HG03378 (cell line): ENCODE measurements around the gene SPP2.

ENCODE experiments used
- ATAC-seq: cut with Tn5 transposase; IDR thresholded peaks from one replicate; pipeline ENCODE4 v1.9.1; 2021; ENCODE audit warnings: mild to moderate bottlenecking, moderate library complexity; ENCODE audit not compliant: unreplicated experiment

SPP2 gene

DNA sequence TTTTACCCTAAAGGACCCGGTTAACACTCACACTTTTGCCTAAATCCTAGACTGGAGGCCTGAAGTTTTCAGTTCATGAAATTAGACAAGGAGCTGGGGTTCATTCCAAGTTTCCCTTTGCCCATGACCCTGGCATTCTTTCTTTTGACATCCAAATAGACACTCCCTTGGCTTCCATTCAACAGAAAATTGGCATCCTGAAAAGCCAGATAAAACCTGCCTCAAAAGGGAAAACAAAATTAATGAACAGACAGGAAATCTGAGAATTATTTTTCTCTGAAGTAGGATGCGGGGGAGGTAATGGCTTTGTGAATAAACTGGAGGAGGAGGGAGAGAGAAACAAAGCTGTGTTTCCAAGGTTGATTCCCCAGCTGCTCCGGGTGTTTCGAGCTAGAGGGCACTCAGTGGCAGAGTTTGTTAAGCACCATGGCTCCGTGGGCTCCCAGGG, 41.0 kb downstream of the SPP2 start:
- ATAC-seq = no peak

DNA sequence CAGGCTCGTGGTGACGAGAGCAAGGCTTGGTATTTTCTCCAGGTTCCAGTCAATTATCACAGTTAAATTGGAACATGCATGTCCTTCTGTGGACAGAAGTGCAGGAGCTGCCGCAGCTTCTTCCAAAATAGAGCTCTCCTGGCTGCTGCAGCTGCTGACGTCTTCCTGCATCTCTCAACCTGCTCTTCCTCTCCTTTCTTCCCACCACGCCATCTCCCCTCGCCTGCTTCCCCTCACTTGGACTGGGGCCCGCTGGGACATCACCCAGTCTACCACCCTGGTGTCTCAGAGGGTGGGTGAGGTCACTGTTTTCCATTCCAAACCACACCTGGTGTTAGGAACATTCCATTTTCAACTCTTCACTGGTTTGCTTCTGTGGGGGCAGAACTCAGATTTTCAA, 41.4 kb downstream of the SPP2 start:
- ATAC-seq = no peak

DNA sequence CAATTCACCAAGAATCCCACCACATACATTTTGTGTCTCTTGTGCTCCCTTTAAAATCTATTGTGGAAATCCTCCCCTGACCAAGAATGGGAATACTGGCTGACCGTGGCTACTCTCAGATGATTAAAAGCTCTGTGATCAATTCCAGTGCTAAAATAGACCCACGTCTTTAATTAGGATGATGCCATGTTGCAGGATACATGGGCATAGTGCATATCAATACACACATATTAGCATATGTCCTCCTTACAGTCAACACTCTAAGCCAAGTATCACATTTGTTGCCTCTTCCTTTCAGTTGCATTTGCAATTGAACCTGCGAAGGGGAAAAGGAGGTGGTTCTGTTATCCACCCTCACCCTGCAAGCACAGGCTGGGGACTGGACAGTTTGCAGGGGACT, 41.8 kb downstream of the SPP2 start:
- ATAC-seq = no peak

DNA sequence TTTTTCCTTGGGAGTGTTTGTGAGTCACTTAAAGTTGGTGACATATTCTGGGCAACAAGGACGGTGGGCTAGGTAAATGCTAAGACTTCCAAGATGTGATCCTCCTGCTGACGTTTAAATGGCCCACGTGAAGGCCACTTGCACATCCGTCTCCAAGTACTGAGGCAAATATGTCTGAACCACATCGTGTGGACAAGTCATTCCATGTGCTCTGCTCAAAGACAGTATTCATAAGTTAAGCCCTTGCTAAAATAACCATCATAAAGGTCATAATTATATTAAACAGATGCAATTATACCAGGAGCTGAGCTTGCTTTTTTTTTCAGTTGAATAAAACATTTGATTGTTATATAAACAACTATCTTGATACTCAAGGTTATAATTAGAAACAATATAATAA, 44.8 kb downstream of the SPP2 start:
- no peak for ATAC-seq

DNA sequence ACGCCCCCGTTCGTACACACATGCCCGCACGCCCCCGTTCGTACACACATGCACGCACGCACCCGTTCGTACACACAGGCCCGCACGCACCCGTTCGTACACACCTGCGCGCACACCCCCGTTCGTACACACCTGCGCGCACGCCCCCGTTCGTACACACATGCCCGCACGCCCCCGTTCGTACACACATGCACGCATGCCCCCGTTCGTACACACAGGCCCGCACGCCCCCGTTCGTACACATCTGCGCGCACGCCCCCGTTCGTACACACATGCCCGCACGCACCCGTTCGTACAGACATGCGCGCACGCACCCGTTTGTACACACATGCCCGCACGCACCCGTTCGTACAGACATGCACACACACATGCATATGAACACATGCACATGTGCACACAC, 45.7 kb downstream of the SPP2 start:
- ATAC-seq = no peak

DNA sequence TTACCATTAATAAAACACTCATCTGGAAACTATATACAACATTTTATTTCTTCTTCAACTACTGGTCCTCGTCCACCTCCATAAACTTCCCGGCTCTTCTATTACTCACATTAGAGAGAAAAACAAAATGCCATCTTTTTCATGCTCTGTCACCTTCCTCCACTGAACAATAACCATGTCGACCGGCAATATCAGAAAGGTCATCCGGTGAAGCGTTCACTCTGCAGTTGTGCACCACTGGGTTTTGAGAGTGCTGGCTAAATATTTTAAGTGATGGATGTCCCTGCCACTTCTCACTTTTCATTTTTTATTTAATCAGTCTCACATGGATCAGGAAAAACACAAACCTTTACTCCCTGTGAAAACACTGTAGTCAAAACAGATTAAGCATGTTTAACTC, 48.2 kb downstream of the SPP2 start:
- ATAC-seq = no peak

DNA sequence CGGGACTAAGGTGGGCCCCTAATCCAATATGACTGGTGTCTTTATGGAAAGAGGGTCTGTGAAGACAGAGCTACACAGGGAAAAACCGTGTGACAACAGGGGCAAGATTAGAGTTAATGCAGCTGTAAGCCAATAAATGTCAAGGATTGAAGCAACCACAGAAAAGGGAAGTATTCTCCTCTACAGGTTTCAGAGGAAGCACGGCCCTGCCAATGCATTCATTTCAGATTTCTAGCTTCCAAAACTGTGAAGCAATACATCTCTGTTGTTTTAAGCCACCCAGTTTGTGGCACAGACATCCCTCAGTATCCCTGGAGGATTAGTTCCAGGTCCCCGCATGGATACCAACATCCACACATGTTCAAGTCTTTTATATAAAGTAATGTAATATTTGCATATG, 48.8 kb downstream of the SPP2 start:
- ATAC-seq = no peak

DNA sequence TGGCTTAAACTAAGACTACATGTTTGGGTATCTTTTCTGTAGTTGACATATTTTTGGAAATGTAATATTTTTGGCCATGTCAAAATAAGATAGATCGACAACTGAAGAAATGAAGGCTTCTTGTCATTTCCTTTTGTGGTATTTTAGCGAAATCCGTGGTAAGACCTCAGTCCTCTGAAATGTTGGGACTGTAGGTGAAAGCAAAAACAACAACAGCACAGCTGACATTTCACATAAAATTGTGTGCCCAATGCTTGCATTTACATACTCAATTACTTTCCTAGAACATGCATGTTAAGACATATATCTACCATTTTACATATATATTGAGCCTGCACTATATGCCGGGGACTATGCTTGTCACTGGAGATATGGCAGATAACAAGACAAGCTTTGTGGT, 50.2 kb downstream of the SPP2 start:
- ATAC-seq = no peak

DNA sequence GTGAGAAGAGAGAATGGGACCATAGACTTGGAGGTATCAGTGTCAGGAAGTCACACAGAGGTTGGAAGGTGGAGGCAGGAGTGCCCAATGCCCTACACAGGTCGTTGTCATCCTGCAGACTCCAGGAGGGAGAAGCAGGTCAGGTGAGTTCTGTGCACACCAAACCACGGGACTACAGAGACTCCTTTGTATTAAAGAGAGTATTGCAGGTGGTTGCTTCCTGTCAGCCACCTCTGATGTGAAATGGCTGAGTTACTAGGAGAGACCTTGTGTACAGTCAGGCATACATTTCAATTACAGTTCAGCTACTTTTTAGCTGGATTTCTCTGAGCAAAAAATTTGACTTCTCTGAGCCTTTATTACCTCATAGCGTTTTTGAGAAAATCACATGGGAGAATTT, 51.6 kb downstream of the SPP2 start:
- no peak for ATAC-seq

DNA sequence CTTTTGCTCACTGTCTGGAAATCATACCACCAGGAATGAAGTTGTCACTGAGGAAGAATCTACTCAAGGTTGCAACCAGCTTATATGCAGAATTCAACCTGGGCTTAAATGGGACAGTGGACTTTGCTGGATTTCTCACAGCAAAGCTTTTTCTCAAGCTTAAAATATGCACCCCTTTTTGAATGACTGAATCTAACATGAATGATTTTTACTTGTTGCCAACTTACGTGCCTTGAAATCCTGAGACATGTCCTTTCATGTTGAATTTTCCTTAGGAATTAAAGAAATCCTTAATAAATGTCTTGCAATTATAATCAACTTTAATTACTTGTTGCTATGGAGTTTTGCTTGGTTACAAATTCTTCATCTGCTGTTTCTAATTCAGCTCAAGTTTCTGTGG, 57.4 kb downstream of the SPP2 start:
- no peak for ATAC-seq

DNA sequence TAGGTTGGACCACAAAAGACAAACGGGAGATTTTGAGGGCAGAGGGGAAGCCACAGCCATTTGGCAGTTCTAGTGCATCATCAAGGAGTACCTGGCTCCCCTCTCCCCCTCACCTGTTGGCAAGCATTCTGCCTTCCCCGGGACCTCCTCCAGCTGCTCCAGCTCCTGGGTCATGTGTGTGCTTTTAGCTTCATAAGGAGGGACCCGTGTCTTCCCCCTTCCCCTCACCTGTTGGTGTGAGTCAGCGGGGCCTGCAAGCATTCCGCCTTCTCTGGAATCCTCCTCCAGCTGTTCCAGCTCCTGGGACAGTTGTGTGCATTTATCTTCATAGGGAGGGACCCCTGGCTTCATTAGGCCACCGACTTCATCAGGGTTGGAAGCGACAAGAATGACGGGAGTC, 58.8 kb downstream of the SPP2 start:
- ATAC-seq = no peak

DNA sequence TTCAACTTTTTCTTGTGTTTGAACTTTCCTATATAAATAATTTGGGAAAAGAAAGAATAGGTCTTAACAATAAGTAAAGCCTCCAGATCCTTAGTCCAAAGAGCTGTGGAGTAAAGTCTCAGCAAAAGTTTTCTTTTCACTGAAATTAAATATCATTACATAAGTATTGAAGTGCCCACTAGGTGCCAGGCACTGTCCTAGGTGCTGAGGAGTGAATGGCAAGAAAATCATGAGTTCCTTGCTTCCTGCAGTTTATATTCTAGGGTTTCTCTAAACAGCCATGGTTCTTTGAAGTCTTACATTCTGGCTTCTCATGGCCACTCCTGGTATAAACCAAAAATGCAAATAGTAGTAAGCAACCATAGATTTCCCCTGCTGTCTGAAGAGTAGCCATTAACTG, 59.7 kb downstream of the SPP2 start:
- ATAC-seq = no peak

DNA sequence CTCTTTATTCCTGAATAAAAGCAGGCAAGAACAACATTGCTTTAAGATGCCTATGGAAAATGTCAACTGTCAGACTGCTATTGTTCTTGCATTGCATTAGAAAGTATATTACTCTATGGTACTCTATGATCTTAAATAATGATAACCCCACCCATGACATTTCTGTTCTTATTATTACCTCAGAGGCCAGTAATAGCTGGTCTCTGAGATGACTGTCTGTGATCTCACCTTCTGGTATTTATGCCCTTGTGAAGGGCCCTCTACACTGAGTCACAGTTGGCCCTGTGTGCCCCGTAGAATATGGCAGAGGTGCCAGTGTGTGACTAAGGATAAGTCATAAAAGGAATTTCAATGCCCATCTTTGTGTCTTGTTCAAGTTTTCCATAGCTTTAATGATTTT, 61.0 kb downstream of the SPP2 start:
- no peak for ATAC-seq

DNA sequence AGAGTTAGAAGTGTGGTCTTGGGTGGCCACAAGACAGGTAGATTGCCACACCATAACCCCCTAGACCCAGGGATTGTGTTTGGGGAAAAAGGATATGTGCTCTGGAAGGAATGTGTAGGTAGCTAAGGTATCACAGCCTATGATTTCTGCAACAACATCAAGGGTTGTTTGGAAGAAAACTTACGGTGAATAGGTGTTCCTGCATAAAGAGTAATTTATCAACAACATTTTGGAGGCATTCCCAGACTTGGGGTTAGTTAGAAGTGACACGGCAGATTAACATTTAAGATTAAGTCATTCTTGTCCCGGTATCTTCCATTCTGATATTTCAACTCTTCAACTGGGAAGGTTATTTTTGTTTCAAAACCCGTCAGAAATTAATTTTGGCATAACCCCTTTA, 65.5 kb downstream of the SPP2 start:
- ATAC-seq = no peak

DNA sequence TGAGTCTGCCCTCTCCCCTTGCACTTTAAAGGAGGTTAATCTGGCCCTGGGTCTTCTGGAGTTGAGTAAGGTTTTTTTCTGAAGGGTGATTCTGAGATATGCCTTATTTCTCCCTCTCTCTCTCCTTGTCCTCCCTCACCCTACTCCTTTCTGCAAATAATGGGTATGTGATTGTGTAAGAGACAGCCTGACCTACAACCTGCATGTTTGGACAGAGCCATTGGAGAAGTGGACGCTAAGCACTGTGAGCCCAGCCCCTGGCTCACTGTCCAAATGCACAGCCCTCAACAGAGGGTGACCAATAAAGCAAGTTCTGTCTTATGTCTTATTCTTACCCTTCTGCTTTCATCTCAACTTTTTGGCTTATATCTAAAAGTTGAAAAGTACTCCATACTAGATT, 71.5 kb downstream of the SPP2 start:
- ATAC-seq = no peak

DNA sequence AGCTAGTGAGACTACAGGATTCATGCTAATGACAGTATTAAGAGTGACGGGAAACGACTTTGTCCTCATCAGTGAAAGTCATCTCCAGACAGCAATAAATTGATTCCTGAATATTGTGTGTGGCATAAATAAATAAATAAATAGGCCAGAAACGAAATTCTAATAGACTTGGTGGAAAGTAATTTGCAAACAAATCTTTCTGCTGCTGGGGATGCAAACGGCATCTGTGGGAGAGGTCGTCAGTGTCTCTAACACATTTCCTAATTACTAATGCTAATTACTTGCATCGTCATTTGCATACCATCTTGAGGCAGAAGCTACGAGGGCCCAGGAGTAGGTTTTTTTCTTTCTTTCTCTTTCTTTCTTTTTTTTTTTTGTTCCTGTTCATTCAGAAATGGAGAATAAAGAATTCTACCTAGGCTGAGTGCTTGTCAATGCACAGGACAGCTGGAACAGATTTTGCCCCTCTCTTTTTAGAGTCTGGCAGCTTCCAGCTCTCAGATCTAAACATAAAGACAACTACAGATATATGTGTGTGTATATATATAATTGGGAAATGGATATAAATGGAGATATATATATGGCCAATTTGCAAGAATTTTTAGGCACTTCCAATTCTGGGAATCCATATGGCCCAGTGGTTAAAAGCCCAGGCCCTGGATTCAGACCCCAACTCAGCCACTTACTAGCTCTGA, 75.1 kb downstream of the SPP2 start:
- no peak for ATAC-seq

DNA sequence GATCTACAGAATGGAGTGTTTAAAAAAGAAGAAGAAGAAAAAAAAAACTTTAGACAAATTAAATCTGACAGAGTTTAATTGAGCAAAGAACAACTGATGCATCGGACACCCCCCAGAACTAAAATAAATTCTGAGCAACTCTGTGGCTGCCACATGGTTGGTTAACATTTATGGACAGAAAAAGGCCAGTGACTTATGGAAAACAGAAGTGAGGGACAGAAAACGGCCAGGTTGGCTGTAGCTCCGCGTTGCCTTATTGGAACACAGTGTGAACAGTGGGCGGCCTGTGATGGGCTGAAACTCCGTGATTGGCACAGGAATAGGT, 75.6 kb downstream of the SPP2 start:
- ATAC-seq = no peak
